HCT116 (cell line): ENCODE data around the gene WDR43. TPM values are rescaled to one million over a fixed set of nuclear protein-coding genes. Genes with fewer than 3 reads are reported as not detected.

ENCODE experiments used
- ATAC-seq: fragments of 200-7000 bp; cut with Tn5 transposase; 2 replicates; pipeline ENCODE4 v1.9.1; 2020; ENCODE audit warnings: mild to moderate bottlenecking, moderate library complexity
- BruUV-seq: library from RNA; stranded (reverse); fragments of 400-500 nt; replicated peaks from 2 replicates; lab custom pipeline; 2021; lab: Mats Ljungman, UMichigan
- CTCF ChIA-PET: fragments of 300-600 bp; sonication (Branson Sonifier 250); formaldehyde crosslinking; loops from one replicate; lab custom pipeline; 2021; ENCODE audit warnings: antibody characterized with exemption; lab: Charles Lee
- POLR2A ChIA-PET: fragments of 300-600, 350-600 bp; sonication (Branson Sonifier 250); formaldehyde crosslinking; loops from one replicate; lab custom pipeline; 2021; ENCODE audit warnings: antibody characterized with exemption; lab: Charles Lee
- RAD21 ChIA-PET, 2 experiments: fragments of 300-600 bp; sonication (Branson Sonifier 250); formaldehyde crosslinking; loops; one replicate each; lab custom pipeline; 2023; ENCODE audit warnings: low total read pairs in 2 of 2; ENCODE audit not compliant: uncharacterized antibody in 2 of 2, unreplicated experiment in 2 of 2, low non-redundant PET in 1 of 2; lab: Charles Lee
- DNase-seq: peaks from one replicate; pipeline ENCODE4 v3.0.0-alpha.2; 2010; ENCODE audit warnings: low read depth, low spot score
- H2AFZ ChIP-seq: fragments of 200-600 bp; shearing (Covaris generic), sonication (generic); 2 replicates; pipeline ENCODE4 v1.6.1; 2017; ENCODE audit warnings: low read depth, mixed run types, mixed read lengths, antibody characterized with exemption, low read length; ENCODE audit not compliant: poor library complexity, severe bottlenecking
- H3K27ac ChIP-seq: 2 replicates; pipeline ENCODE4 v1.5.1; 2012; ENCODE audit warnings: low read depth, low read length
- H3K27me3 ChIP-seq: fragments of 200-600 bp; sonication (generic); 2 replicates; pipeline ENCODE4 v1.6.1; 2016; ENCODE audit warnings: mixed run types, low read length, mixed read lengths; ENCODE audit not compliant: insufficient read depth
- H3K36me3 ChIP-seq, 2 experiments: fragments of 200-500 bp in 1 of 2; fragments of 200-600 bp in 1 of 2; sonication (Bioruptor generic) in 1 of 2; sonication (generic) in 1 of 2; 2 replicates each; pipeline versions ENCODE4 v1.5.1 to v1.6.1; 2014 to 2016; ENCODE audit warnings: low read length in 2 of 2, inconsistent platforms in 1 of 2, mixed read lengths in 1 of 2, mixed run types in 1 of 2; ENCODE audit not compliant: insufficient read depth in 2 of 2, control insufficient read depth in 1 of 2
- H3K4me1 ChIP-seq, 2 experiments: fragments of 200-600 bp in 1 of 2; sonication (generic) in 1 of 2; 2 replicates each; pipeline versions ENCODE4 v1.5.1 to v1.6.1; 2012 to 2017; ENCODE audit warnings: low read length in 2 of 2, inconsistent platforms in 1 of 2, mild to moderate bottlenecking in 1 of 2, mixed read lengths in 1 of 2, mixed run types in 1 of 2, moderate library complexity in 1 of 2; ENCODE audit not compliant: insufficient read depth in 2 of 2, control insufficient read depth in 1 of 2
- H3K4me2 ChIP-seq: fragments of 200-600 bp; sonication (generic); 2 replicates; pipeline ENCODE4 v1.6.1; 2017; ENCODE audit warnings: mixed run types, low read length, mixed read lengths
- H3K4me3 ChIP-seq, 2 experiments: fragments of 200-600 bp in 1 of 2; sonication (generic) in 1 of 2; replicated peaks in 1 of 2; 2 replicates each; pipeline ENCODE4 v1.5.1; 2011 to 2016; ENCODE audit warnings: low read length in 2 of 2, control low read depth in 1 of 2, low read depth in 1 of 2, mild to moderate bottlenecking in 1 of 2, mixed read lengths in 1 of 2, mixed run types in 1 of 2
- H3K79me2 ChIP-seq: fragments of 200-600 bp; sonication (generic); 2 replicates; pipeline ENCODE4 v1.6.1; 2017; ENCODE audit warnings: mild to moderate bottlenecking, mixed run types, low read length, moderate library complexity, mixed read lengths; ENCODE audit not compliant: insufficient read depth
- H3K9ac ChIP-seq: fragments of 200-600 bp; sonication (generic); 2 replicates; pipeline ENCODE4 v1.6.1; 2016; ENCODE audit warnings: low read length, mixed read lengths
- H3K9me2 ChIP-seq: fragments of 200-600 bp; sonication (generic), shearing (Covaris generic); 2 replicates; pipeline ENCODE4 v1.6.1; 2017; ENCODE audit warnings: mixed run types, mild to moderate bottlenecking, moderate library complexity; ENCODE audit not compliant: insufficient read depth
- H3K9me3 ChIP-seq, 2 experiments: fragments of 200-500 bp in 1 of 2; fragments of 200-600 bp in 1 of 2; sonication (Bioruptor generic) in 1 of 2; sonication (generic) in 1 of 2; 2 replicates each; pipeline ENCODE4 v1.6.1; 2014 to 2017; ENCODE audit warnings: low read length in 2 of 2, mixed read lengths in 2 of 2, inconsistent platforms in 1 of 2, low read depth in 1 of 2, mild to moderate bottlenecking in 1 of 2, mixed run types in 1 of 2, moderate library complexity in 1 of 2; ENCODE audit not compliant: control insufficient read depth in 1 of 2, insufficient read depth in 1 of 2
- H4K20me1 ChIP-seq: fragments of 200-600 bp; sonication (generic), shearing (Covaris generic); 2 replicates; pipeline ENCODE4 v1.6.1; 2017; ENCODE audit warnings: mixed run types, mild to moderate bottlenecking, moderate library complexity; ENCODE audit not compliant: insufficient read depth
- CBX3 ChIP-seq: IDR thresholded peaks from 2 replicates; pipeline ENCODE4 v1.6.1; 2012; ENCODE audit warnings: low read depth
- CEBPB ChIP-seq: IDR thresholded peaks from 2 replicates; pipeline ENCODE4 v1.6.1; 2012; ENCODE audit warnings: low read depth
- CTCF ChIP-seq, 3 experiments: fragments of 200-600 bp in 1 of 3; sonication (generic) in 1 of 3; IDR thresholded peaks in 2 of 3; conservative IDR thresholded peaks in 1 of 3; 2 replicates each; pipeline ENCODE4 v1.5.1; 2012 to 2017; ENCODE audit warnings: low read depth in 2 of 3, low read length in 2 of 3, antibody characterized with exemption in 1 of 3, borderline replicate concordance in 1 of 3, control low read depth in 1 of 3, mild to moderate bottlenecking in 1 of 3, mixed read lengths in 1 of 3, mixed run types in 1 of 3, moderate library complexity in 1 of 3; ENCODE audit not compliant: insufficient read depth in 1 of 3
- EGR1 ChIP-seq: IDR thresholded peaks from 2 replicates; pipeline ENCODE4 v1.6.1; 2012; ENCODE audit warnings: low read depth
- ELF1 ChIP-seq: IDR thresholded peaks from 2 replicates; pipeline ENCODE4 v1.6.1; 2012; ENCODE audit warnings: low read depth, borderline replicate concordance
- EZH2phosphoT487 ChIP-seq: fragments of 200-600 bp; IDR thresholded peaks from 2 replicates; pipeline ENCODE4 v1.6.1; 2018; ENCODE audit warnings: antibody characterized with exemption, borderline replicate concordance
- FOSL1 ChIP-seq: IDR thresholded peaks from 2 replicates; pipeline ENCODE4 v1.6.1; 2012; ENCODE audit warnings: low read depth
- JUND ChIP-seq: IDR thresholded peaks from 2 replicates; pipeline ENCODE4 v1.6.1; 2012
- MAX ChIP-seq: IDR thresholded peaks from 2 replicates; pipeline ENCODE4 v1.6.1; 2012
- POLR2A ChIP-seq: IDR thresholded peaks from 2 replicates; pipeline ENCODE4 v1.7.0; 2011; ENCODE audit warnings: borderline replicate concordance; ENCODE audit not compliant: insufficient read depth, insufficient read length; ENCODE audit errors: extremely low read depth
- REST ChIP-seq: IDR thresholded peaks from 2 replicates; pipeline ENCODE4 v1.6.1; 2012; ENCODE audit warnings: low read depth
- SIN3A ChIP-seq: IDR thresholded peaks from 2 replicates; pipeline ENCODE4 v1.6.1; 2012; ENCODE audit warnings: low read depth
- SP1 ChIP-seq: IDR thresholded peaks from 2 replicates; pipeline ENCODE4 v1.6.1; 2012; ENCODE audit warnings: low read depth
- TCF7L2 ChIP-seq: IDR thresholded peaks from 2 replicates; pipeline ENCODE4 v1.7.0; 2011; ENCODE audit warnings: borderline replicate concordance, inconsistent platforms; ENCODE audit not compliant: insufficient read depth, insufficient read length; ENCODE audit errors: extremely low read depth
- YY1 ChIP-seq: IDR thresholded peaks from 2 replicates; pipeline ENCODE4 v1.6.1; 2011; ENCODE audit warnings: low read length, low read depth, moderate library complexity, mild to moderate bottlenecking; ENCODE audit not compliant: insufficient replicate concordance; ENCODE audit errors: extremely low read depth
- ZFX ChIP-seq: fragments of 450-650 bp; IDR thresholded peaks from 2 replicates; pipeline ENCODE4 v1.6.1; 2017
- intact Hi-C: fragments of 100-400 bp; cut with micrococcal nuclease; formaldehyde crosslinking; loops from 2 replicates; pipeline ENCODE4 v1.10.0; 2022
- total RNA-seq: library from RNA; stranded (reverse); gene quantifications from one replicate; pipeline ENCODE4 v1.2.1, GENCODE V29; 2021; ENCODE audit not compliant: unreplicated experiment

WDR43 gene
- total RNA-seq, 1 experiment from 2014 or later = 119 TPM

GRCh38 chr2:28994679-28995078, 100.2 kb downstream of the WDR43 start:
- no peak overlapping the region for H3K4me3 ChIP-seq
- no peak overlapping the region for H3K4me2 ChIP-seq
- BruUV-seq = no TSS peak
- H3K36me3 ChIP-seq = no peaks in the 10 kb centered on the region
- no peaks in the 10 kb centered on the region for H3K79me2 ChIP-seq
- H3K27ac ChIP-seq = no peak overlapping the region
- DNase-seq = no peak
- TF ChIP-seq EGR1 = no peak
- no peak for TF ChIP-seq SP1
- TF ChIP-seq YY1 = no peak
- TF ChIP-seq ZFX = no peak
- TF ChIP-seq SIN3A = no peak
- TF ChIP-seq TCF7L2 = no peak
- TF ChIP-seq ELF1 = no peak
- no peak for TF ChIP-seq JUND
- no peak for TF ChIP-seq POLR2A
- TF ChIP-seq FOSL1 = no peak
- TF ChIP-seq REST = no peak
- TF ChIP-seq CTCF (IDR thresholded peaks at IDR 0.05 in 2 of 3, conservative IDR thresholded peaks at IDR 0.05 in 1 of 3; ENCODE audit: borderline replicate concordance in 1 of 3, insufficient read depth in 1 of 3, low read depth in 2 of 3, low read length in 2 of 3) = no peak
- no peak for TF ChIP-seq EZH2phosphoT487
- TF ChIP-seq MAX = no peak
- TF ChIP-seq CEBPB = no peak
- no peak for TF ChIP-seq CBX3
- intact Hi-C loops = no loop called here
- no peaks in the 10 kb centered on the region for H3K27me3 ChIP-seq
- no peaks in the 10 kb centered on the region for H3K9me3 ChIP-seq
- no peak overlapping the region for H3K9ac ChIP-seq
- ChIA-PET CTCF (no interaction called here), POLR2A (no interaction called here), RAD21 (no interaction called here)
- ATAC-seq = no peak
- H3K9me2 ChIP-seq = no peaks in the 10 kb centered on the region
- H2AFZ ChIP-seq = no peak overlapping the region
- H4K20me1 ChIP-seq = no peaks in the 10 kb centered on the region
- H3K4me1 ChIP-seq = no peaks in the 10 kb centered on the region; a peak in 1 of 4 replicates
